Right renal cortex interstitium (tissue), 3 donors: Measurements from ENCODE around the gene DGAT2L6. TPM values are rescaled to one million over a fixed set of nuclear protein-coding genes. Genes with fewer than 3 reads are reported as not detected.

ENCODE experiments used
- polyA plus RNA-seq, 3 donors: library from polyadenylated mRNA; unstranded; fragments of 120-200 nt; gene quantifications; one replicate each; pipeline ENCODE4 v1.2.1, GENCODE V29; 2013; ENCODE audit not compliant: insufficient read length in 3 of 3

The DGAT2L6 gene
- polyA plus RNA-seq, 3 donors: not detected

Other genes starting within 250 kb of the DGAT2L6 start
- not detected for gene AWAT2, start 127.5 kb upstream of the DGAT2L6 start, polyA plus RNA-seq
- gene OTUD6A, start 115.0 kb upstream of the DGAT2L6 start, polyA plus RNA-seq: not detected
- gene IGBP1, start 44.0 kb upstream of the DGAT2L6 start, polyA plus RNA-seq: 100 to 1,000 TPM; 115 to 121 (median 117) TPM
- gene AWAT1, start 57.2 kb downstream of the DGAT2L6 start, polyA plus RNA-seq: not detected
- under 1 TPM in 2 of 3 donors, not detected in 1; 0.16 to 0.18 TPM for gene P2RY4, start 82.7 kb downstream of the DGAT2L6 start, polyA plus RNA-seq
- gene ARR3, start 90.9 kb downstream of the DGAT2L6 start, polyA plus RNA-seq: under 1 TPM; 0.20 to 0.50 (median 0.43) TPM
- 1 to 10 TPM in 1 of 3 donors, under 1 TPM in 2; 0.86 to 1.0 (median 0.93) TPM for gene RAB41, start 104.7 kb downstream of the DGAT2L6 start, polyA plus RNA-seq
- 10 to 100 TPM; 63.1 to 67.8 (median 64.0) TPM for gene PDZD11, start 112.4 kb downstream of the DGAT2L6 start, polyA plus RNA-seq
- gene KIF4A, start 112.6 kb downstream of the DGAT2L6 start, polyA plus RNA-seq: 10 to 100 TPM; 17.6 to 20.1 (median 18.2) TPM
- gene GDPD2, start 245.8 kb downstream of the DGAT2L6 start, polyA plus RNA-seq: 1 to 10 TPM; 1.1 to 1.5 (median 1.3) TPM